GM12873 (cell line): Measurements from ENCODE around the gene MAP3K15.

Source experiments
- TF ChIP-seq, protein P1 (sequence below): IDR thresholded peaks from 2 replicates; pipeline ENCODE4 v1.5.1; 2012; ENCODE audit warnings: low read depth, mild to moderate bottlenecking, moderate library complexity, low read length, control low read depth; ENCODE audit not compliant: insufficient read depth; ENCODE audit errors: missing control alignments

Gene MAP3K15

DNA sequence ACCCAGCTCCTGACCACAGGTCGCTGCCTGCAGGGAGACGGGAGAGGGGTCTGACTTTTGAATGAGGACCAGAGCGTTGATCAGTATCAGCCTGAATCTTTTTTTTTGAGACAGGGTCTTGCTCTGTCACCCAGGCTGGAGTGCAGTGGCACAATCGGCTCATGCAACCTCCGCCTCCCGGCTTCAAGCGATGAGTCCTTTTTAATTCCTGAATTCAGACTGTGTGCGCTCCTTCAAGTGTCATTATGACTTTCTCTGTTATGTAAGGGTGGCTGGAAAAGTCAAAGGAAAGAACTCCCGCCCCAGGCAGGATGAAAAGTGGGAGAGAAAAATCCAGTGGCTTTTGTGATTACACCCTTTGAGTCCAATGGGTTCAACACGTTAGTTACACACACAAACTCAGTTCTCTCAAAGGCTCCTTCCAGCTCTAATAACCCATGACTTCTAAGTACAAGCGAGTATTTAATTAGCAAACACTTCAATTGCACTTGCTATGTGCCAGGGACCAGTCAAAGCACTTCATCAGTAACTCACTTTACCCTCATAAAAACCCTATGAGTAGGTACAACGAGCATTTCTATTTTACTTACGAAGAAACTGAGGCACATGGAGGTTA, 127.1 kb downstream of the MAP3K15 start:
- TF ChIP-seq, protein P1, sequence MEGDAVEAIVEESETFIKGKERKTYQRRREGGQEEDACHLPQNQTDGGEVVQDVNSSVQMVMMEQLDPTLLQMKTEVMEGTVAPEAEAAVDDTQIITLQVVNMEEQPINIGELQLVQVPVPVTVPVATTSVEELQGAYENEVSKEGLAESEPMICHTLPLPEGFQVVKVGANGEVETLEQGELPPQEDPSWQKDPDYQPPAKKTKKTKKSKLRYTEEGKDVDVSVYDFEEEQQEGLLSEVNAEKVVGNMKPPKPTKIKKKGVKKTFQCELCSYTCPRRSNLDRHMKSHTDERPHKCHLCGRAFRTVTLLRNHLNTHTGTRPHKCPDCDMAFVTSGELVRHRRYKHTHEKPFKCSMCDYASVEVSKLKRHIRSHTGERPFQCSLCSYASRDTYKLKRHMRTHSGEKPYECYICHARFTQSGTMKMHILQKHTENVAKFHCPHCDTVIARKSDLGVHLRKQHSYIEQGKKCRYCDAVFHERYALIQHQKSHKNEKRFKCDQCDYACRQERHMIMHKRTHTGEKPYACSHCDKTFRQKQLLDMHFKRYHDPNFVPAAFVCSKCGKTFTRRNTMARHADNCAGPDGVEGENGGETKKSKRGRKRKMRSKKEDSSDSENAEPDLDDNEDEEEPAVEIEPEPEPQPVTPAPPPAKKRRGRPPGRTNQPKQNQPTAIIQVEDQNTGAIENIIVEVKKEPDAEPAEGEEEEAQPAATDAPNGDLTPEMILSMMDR: no peak

DNA sequence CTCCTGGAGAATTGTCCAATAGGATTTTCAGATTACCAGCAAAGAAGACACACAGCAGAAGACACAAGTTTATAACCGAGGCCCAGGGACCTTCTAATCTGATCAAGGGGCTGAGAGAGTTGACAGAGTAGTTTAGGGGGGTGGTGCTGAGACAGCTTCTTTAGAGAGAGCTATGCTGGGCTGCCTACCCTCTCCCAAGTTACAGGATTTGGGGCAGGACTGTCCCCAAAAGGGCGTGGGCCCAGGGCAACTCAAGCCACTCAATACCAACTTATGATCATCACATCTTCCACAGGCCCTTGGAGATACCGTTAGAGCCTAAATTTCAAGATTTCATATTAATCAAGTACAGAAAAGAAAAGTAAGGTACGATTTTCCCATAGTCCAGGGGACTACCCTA, 128.6 kb downstream of the MAP3K15 start:
- TF ChIP-seq, protein P1: no peak

DNA sequence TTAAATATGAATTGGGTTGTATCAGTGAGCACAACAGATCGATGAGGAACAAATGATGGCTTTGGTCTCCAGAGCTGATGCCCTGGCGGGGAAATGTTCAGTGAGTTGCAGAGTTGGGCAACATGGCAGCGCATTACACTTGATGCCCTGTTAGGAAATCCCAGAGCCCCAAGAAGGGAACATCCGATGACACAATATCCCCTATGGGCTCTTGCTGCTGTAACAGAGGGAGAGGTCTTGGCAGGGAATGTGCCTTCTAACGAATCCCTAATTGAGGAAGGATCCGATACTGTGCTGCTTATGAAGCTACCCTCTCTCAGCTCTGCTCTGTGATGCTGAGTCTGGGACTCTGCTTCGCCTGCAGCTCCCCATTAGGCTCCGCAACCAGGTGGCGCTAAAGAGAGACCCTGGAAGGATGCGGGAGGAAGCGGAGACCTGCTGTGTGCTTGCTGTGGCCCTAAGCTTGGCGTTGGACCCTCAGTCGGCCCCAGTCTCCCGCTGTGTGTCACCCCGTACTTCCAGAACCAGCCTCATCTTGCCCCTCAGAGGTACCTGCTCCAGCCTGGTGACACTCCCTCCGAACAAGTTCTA, 132.7 kb downstream of the MAP3K15 start:
- TF ChIP-seq, protein P1: peak; percentile 74

DNA sequence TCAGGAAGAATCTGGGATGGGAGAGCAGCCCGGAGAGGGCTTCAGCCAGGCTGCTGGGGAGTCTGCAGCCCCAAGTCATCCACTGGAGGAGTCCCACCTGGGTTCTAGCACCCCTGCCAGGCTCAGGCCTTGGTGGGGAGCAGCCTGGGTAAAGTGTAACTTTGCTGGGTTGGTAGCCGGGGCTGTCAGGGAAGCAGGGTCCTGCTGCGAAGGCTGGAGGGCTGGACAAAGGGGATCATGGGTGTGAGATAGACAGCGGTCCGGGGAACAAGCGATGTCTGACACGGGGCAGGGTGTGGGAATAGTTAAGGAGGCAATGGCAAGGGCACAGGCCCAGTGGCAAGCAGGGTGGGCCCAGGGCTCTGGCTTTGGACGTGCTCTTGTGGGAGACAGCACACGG, 134.0 kb downstream of the MAP3K15 start:
- TF ChIP-seq, protein P1: no peak

DNA sequence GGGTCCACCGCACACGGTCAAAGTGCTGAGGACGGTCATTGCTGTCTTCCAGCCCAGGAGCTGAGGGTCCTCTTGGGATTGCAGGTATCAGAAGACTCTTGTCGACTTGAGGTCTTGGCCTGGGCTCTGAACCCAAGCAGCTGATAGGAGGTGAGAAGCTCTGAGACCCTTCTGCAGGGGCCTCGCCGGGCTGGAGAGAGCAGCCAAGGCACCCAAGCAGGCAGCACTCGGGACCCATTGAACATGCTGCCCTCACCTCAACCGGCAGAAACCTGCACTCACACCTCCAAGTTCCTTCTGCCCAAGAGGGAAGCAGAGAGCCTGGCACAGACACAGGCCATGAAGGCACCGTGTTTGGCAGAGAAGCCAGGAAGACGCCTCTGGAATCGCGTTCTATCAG, 137.5 kb downstream of the MAP3K15 start:
- TF ChIP-seq, protein P1: no peak

DNA sequence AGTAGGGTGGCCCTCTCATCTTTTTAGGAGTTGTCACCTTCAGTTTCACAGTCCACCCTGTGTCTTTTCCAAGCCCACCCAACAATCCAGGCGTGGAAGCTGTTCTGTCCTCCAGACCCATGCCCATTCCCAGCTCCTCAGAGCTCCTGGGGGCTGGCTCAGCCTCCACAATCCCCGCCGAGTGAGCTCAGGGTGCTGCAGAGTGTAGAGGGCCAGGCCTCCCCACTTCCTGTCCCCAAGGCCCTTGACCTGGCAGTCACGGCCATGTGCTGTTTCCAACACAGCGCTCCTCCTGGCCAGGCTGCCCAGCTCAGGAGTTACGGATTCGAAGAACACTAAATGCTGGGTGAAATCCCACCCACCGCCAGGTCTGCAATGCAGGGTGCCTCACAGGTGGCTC, 139.8 kb downstream of the MAP3K15 start:
- TF ChIP-seq, protein P1: no peak

DNA sequence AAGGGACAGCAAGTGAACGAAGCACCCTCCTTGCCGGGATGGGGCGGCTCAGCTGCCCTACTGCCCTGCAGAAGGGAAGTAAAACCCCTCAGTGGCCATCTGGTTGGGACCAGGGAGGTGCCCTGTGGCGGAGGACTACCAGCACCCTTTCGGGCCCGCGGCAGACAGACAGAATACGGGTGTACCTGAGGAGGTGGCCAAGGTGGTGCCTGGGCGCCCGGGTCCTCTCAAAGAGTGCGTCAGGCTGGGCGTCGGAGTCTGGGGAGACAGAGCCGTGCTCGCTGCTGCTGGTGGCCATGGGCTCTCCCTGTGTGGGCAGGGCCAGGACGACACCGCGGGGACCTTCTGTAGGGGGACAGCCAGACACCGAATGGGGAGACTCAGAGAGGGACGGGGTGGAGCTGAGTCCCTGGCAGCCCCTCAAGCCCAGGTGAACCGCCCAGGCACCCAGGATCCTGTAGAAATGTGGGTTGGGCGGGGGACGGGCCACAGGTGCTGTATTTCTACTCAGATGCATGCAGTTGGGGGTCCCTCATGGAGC, 141.9 kb downstream of the MAP3K15 start:
- TF ChIP-seq, protein P1: no peak
